Activated T-cell treated with anti-CD3 and anti-CD28 coated beads, Interleukin-2, amount 50 U/mL, for 4 hours (primary cell): ENCODE measurements around the gene DOCK2. TPM values are rescaled to one million over a fixed set of nuclear protein-coding genes. Genes with fewer than 3 reads are reported as not detected.
"Not testable (repeated sequence)": the region's sequence is repeated elsewhere in the genome, so short reads cannot be mapped to it uniquely, and the experiment has no call there.

ENCODE experiments used
- ATAC-seq, 2 donors: fragments of 200-7000 bp; cut with Tn5 transposase; one replicate each; pipeline ENCODE4 v1.10.0; 2021
- DNase-seq: peaks from one replicate; pipeline ENCODE4 v3.0.0-alpha.2; 2020
- H3K27me3 Mint-ChIP-seq: one replicate; pipeline ENCODE4 v1.8.0; 2021; ENCODE audit warnings: low read depth, mixed read lengths
- H3K36me3 Mint-ChIP-seq: one replicate; pipeline ENCODE4 v1.8.0; 2022; ENCODE audit warnings: mixed read lengths; ENCODE audit not compliant: insufficient read depth
- H3K4me1 Mint-ChIP-seq: one replicate; pipeline ENCODE4 v1.8.0; 2021; ENCODE audit warnings: low read depth, mixed read lengths
- H3K4me3 Mint-ChIP-seq: one replicate; pipeline ENCODE4 v1.8.0; 2021; ENCODE audit warnings: mild to moderate bottlenecking, moderate library complexity, mixed read lengths
- H3K9me3 Mint-ChIP-seq: one replicate; pipeline ENCODE4 v1.8.0; 2021; ENCODE audit warnings: mixed read lengths
- total RNA-seq, 3 donors: library from RNA; stranded (reverse); gene quantifications; one replicate each; pipeline ENCODE4 v1.2.1, GENCODE V29; 2021

The DOCK2 gene
- total RNA-seq, 3 donors from 2014 or later, result 128 to 134 (median 132) TPM

- Mint-ChIP-seq H3K27me3 (no peaks in the 10 kb centered on the region), H3K9me3 (no peaks in the 10 kb centered on the region), H3K4me3 (no peak overlapping the region), H3K36me3 (peaks cover 41% of the 10 kb centered on the region), H3K4me1 (peaks cover 2% of the 10 kb centered on the region)
- DNase-seq, result no peak
- no peak for ATAC-seq
Measured at GRCh38 chr5:169950333-169950732, 313.3 kb downstream of the DOCK2 start.

GRCh38 chr5:169953196-169953595, 316.1 kb downstream of the DOCK2 start:
- H3K4me3 Mint-ChIP-seq, DNase-seq, H3K4me1 Mint-ChIP-seq, H3K9me3 Mint-ChIP-seq, ATAC-seq, H3K27me3 Mint-ChIP-seq: not testable (repeated sequence)
- peaks cover 40% of the 10 kb centered on the region for H3K36me3 Mint-ChIP-seq

- no peaks in the 10 kb centered on the region for H3K27me3 Mint-ChIP-seq
- H3K4me1 Mint-ChIP-seq, result no peaks in the 10 kb centered on the region
- no peak overlapping the region for H3K4me3 Mint-ChIP-seq
Measured at GRCh38 chr5:169954786-169955185, 317.7 kb downstream of the DOCK2 start.

GRCh38 chr5:169956126-169956525, 319.1 kb downstream of the DOCK2 start:
- ATAC-seq, result no peak
- Mint-ChIP-seq H3K4me3 (no peak overlapping the region), H3K4me1 (no peaks in the 10 kb centered on the region), H3K9me3 (no peaks in the 10 kb centered on the region), H3K36me3 (peaks cover 33% of the 10 kb centered on the region), H3K27me3 (no peaks in the 10 kb centered on the region)
- no peak for DNase-seq

More at GRCh38 chr5:169954786-169955185, 317.7 kb downstream of the DOCK2 start:
- DNase-seq, result no peak
- ATAC-seq, result no peak
- Mint-ChIP-seq H3K36me3 (peaks cover 33% of the 10 kb centered on the region), H3K9me3 (no peaks in the 10 kb centered on the region)

- H3K36me3 Mint-ChIP-seq, result peaks cover 30% of the 10 kb centered on the region
Measured at GRCh38 chr5:169956756-169957155, 319.7 kb downstream of the DOCK2 start.

GRCh38 chr5:169958278-169958677, 321.2 kb downstream of the DOCK2 start:
- Mint-ChIP-seq H3K9me3 (no peaks in the 10 kb centered on the region), H3K4me3 (no peak overlapping the region), H3K36me3 (peaks cover 35% of the 10 kb centered on the region), H3K27me3 (no peaks in the 10 kb centered on the region), H3K4me1 (no peaks in the 10 kb centered on the region)
- DNase-seq (no peak), ATAC-seq (no peak)

More at GRCh38 chr5:169956756-169957155, 319.7 kb downstream of the DOCK2 start:
- ATAC-seq (no peak), DNase-seq (no peak)
- Mint-ChIP-seq H3K9me3 (no peaks in the 10 kb centered on the region), H3K4me3 (no peak overlapping the region), H3K27me3 (no peaks in the 10 kb centered on the region), H3K4me1 (no peaks in the 10 kb centered on the region)

GRCh38 chr5:169960659-169961058, 323.6 kb downstream of the DOCK2 start:
- Mint-ChIP-seq H3K4me3 (no peak overlapping the region), H3K9me3 (no peaks in the 10 kb centered on the region), H3K36me3 (peaks cover 32% of the 10 kb centered on the region), H3K4me1 (no peaks in the 10 kb centered on the region), H3K27me3 (no peaks in the 10 kb centered on the region)
- DNase-seq (no peak), ATAC-seq (no peak)

- DNase-seq (no peak), ATAC-seq (no peak)
- no peaks in the 10 kb centered on the region for H3K27me3 Mint-ChIP-seq
- H3K4me3 Mint-ChIP-seq, result no peak overlapping the region
- H3K4me1 Mint-ChIP-seq, result peaks cover 2% of the 10 kb centered on the region
- H3K9me3 Mint-ChIP-seq, result no peaks in the 10 kb centered on the region
- H3K36me3 Mint-ChIP-seq, result peaks cover 21% of the 10 kb centered on the region
Measured at GRCh38 chr5:169964246-169964645, 327.2 kb downstream of the DOCK2 start.

- Mint-ChIP-seq H3K4me1 (peaks cover 5% of the 10 kb centered on the region), H3K4me3 (no peak overlapping the region), H3K27me3 (no peaks in the 10 kb centered on the region), H3K36me3 (peaks cover 17% of the 10 kb centered on the region), H3K9me3 (no peaks in the 10 kb centered on the region)
- ATAC-seq (no peak), DNase-seq (no peak)
Measured at GRCh38 chr5:169970339-169970738, 333.3 kb downstream of the DOCK2 start.

GRCh38 chr5:169970911-169971765, 334.1 kb downstream of the DOCK2 start:
- no peak for ATAC-seq
- no peak for DNase-seq
- Mint-ChIP-seq H3K9me3 (no peaks in the 10 kb centered on the region), H3K36me3 (peaks cover 15% of the 10 kb centered on the region), H3K4me1 (peaks cover 5% of the 10 kb centered on the region), H3K4me3 (no peak overlapping the region), H3K27me3 (no peaks in the 10 kb centered on the region)

GRCh38 chr5:169971780-169972179, 334.7 kb downstream of the DOCK2 start:
- ATAC-seq, result no peak
- peaks cover 15% of the 10 kb centered on the region for H3K36me3 Mint-ChIP-seq
- peaks cover 5% of the 10 kb centered on the region for H3K4me1 Mint-ChIP-seq
- no peaks in the 10 kb centered on the region for H3K27me3 Mint-ChIP-seq
- no peak overlapping the region for H3K4me3 Mint-ChIP-seq
- DNase-seq, result no peak
- no peaks in the 10 kb centered on the region for H3K9me3 Mint-ChIP-seq

GRCh38 chr5:169973056-169973455, 336.0 kb downstream of the DOCK2 start:
- Mint-ChIP-seq H3K4me1 (peaks cover 3% of the 10 kb centered on the region), H3K27me3 (no peaks in the 10 kb centered on the region), H3K36me3 (peaks cover 15% of the 10 kb centered on the region), H3K4me3 (no peak overlapping the region), H3K9me3 (no peaks in the 10 kb centered on the region)
- DNase-seq, result no peak
- ATAC-seq, result no peak

GRCh38 chr5:169974121-169974770, 337.2 kb downstream of the DOCK2 start:
- H3K4me1 Mint-ChIP-seq, result peaks cover 3% of the 10 kb centered on the region

GRCh38 chr5:169978714-169979113, 341.6 kb downstream of the DOCK2 start:
- DNase-seq (no peak), ATAC-seq (no peak)
- Mint-ChIP-seq H3K36me3 (peaks cover 21% of the 10 kb centered on the region), H3K4me3 (no peak overlapping the region), H3K4me1 (no peaks in the 10 kb centered on the region), H3K9me3 (no peaks in the 10 kb centered on the region), H3K27me3 (no peaks in the 10 kb centered on the region)

More at GRCh38 chr5:169974121-169974770, 337.2 kb downstream of the DOCK2 start:
- H3K27me3 Mint-ChIP-seq, result no peaks in the 10 kb centered on the region
- H3K4me3 Mint-ChIP-seq, result no peak overlapping the region
- ATAC-seq (no peak), DNase-seq (no peak)
- H3K9me3 Mint-ChIP-seq, result no peaks in the 10 kb centered on the region
- peaks cover 19% of the 10 kb centered on the region for H3K36me3 Mint-ChIP-seq

- ATAC-seq (no peak), DNase-seq (no peak)
- peaks cover 26% of the 10 kb centered on the region for H3K36me3 Mint-ChIP-seq
- no peaks in the 10 kb centered on the region for H3K4me1 Mint-ChIP-seq
- H3K4me3 Mint-ChIP-seq, result no peak overlapping the region
- no peaks in the 10 kb centered on the region for H3K9me3 Mint-ChIP-seq
- no peaks in the 10 kb centered on the region for H3K27me3 Mint-ChIP-seq
Measured at GRCh38 chr5:169979871-169980270, 342.8 kb downstream of the DOCK2 start.
